NCI-H128 (cell line): ENCODE data around the gene SMR3A.

Experiments used
- DNase-seq: peaks from one replicate; lab custom pipeline; 2025; ENCODE audit not compliant: unreplicated experiment; lab: John Stamatoyannopoulos, UW

SMR3A gene

DNA sequence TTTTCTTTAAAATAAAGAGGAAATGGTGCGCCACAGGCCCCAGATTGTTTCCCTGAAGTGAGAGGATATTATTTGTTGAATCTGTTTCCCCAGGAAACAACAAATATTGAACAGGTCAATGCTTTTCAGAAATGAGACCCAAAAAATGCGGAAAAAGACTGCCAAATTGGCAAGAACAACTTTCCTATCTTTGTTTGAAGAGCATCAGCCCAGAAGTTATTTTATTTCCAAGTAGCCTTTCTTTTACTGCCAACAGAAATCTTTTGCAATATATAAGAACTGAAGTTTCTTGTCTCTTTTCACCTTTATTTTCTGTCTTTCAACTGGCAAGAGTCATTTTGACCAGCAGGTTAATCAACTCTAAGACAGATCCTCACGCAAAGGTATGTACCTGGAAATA is at the start of gene SMR3A:
TSS of gene SMR3A (plus strand) at position 301 of the 400 bp plus-strand sequence. CDS start 1,356 bp downstream, outside the sequence.
- no peak for DNase-seq

DNA sequence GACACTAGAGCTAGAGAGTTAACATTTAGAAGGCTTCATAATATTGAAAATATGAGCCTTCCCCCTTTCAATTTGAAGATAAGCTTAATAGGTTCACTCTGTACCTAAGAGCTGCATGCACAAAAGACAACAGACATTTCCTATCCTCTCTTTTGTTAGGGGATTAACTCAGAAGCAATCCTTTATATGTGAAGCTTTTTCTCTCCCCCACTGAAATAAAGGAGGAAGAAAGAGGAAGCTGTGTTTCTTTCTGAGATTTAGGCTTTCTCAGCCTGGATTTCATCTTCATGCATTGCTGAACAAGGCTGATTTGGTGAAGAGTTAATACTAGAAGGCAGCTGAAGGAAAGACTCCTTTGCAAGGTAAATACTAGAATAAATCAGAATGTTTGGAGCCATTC is 46.8 kb upstream of the SMR3A start:
- no peak for DNase-seq

DNA sequence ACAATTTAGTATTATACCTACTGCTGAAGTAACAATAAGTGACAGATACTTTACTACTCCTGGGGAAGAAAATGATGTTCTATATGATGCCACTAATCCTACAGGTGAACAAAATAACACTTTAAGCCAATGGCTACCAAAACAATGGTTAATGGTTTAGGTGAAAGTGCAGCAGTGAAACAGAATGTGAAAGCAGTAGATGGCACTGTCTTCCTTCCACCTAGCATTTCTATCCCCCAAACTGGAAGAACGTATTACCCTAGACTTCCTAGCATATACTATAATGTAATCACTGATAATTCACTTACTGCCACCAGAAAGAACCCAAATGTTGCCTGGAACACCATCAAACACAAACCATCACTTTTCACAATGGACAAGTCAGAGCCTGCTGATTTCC is 44.6 kb upstream of the SMR3A start:
- no peak for DNase-seq

DNA sequence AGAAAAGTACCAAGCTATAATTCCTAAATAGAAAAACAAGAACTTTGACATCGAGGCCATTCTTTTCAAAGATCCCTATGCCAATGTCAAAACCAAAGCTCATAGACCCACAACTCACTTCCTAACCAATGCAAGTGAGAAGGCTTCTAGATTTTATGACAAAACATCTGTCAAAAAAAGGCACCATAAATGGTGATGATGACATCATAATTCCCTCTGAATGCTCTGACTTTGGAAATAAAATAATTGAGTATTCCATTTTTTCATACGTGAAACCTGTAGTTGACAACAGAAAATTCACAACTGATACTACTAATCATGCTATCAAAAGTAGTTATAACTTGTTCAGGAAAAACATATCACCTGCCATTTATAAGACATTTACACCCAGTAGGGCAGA is 34.5 kb upstream of the SMR3A start:
- no peak for DNase-seq

DNA sequence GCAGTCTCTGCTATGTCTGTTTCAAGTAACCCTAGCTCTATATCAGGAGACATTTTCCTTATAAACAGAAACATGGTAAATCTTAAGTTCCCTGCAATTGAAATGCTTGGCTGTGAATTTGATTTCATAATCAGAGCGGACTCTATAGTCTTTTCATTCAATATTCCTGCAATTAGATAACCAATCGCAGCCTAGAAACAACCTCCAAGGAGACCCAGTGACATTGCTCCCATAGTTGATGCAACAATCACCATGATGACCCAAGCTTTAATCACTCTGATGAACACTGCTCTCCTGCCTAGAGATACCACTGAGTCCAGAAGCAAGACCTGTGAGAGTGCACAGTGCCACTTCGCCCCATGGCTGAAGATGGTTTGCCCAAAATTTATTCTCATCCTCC is 25.9 kb upstream of the SMR3A start, which contains the start of gene CABS1:
TSS of gene CABS1 (plus strand) at position 301 of the 400 bp plus-strand sequence. CDS start at position 360, 59 bp downstream.
- no peak for DNase-seq

DNA sequence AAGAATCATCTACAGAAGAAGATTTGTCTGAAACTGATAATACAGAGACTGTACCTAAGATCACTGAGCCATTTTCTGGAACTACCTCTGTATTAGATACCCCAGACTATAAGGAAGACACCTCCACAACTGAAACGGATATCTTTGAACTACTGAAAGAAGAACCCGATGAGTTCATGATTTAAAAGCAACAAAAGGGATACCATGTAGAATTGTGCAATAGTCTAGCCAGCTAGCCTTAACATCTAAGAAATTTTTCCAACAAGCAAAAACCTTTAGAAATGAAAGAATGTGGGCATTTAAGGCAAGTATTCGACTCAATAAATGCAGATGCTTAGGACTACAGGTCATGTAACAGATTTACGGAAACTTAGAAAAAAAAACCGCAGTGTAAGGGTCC is 24.5 kb upstream of the SMR3A start:
- DNase-seq: no peak

DNA sequence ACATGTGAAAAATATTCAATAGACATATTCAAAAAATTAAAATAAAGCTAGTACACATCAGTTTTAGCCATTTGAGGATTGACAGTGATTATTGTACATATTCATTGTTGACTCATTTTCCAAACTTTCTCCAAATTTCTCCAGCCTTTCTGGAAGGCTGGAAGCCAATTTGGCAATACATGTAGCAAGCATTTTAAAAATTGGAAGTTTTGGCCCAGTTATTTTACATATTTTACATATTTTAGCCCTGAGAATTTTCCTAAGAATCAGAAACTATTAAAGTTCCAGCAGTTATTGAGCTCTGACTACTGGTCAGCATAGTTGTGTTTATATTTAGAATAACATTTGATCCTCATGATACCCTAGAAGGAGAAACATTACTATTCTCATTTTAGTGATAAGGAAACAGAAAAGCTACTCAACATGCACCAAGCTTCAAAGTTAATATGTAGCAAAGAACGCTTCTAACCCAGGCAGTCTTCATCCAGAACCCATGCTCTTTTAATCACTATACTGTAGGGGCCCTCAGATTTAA is 22.6 kb upstream of the SMR3A start:
- no peak for DNase-seq

DNA sequence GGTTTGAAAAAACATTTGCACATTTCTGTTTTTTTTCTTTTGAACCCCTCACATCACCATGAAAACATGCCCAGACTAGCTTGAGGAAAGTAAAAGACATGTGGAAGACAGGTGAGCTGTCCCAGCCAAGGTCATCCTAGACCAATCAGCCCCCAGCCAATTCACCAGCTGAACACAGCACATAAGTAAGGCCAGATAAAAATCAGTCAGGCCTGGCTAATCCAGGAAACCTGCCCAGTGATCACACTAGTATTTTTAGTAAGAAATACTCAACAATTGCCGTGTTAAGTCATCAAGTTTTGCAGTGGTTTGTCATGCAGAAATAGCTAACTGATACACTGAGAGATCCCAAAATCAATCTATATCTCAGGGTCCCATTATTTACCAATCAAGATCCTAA is 4.4 kb upstream of the SMR3A start:
- DNase-seq: no peak

DNA sequence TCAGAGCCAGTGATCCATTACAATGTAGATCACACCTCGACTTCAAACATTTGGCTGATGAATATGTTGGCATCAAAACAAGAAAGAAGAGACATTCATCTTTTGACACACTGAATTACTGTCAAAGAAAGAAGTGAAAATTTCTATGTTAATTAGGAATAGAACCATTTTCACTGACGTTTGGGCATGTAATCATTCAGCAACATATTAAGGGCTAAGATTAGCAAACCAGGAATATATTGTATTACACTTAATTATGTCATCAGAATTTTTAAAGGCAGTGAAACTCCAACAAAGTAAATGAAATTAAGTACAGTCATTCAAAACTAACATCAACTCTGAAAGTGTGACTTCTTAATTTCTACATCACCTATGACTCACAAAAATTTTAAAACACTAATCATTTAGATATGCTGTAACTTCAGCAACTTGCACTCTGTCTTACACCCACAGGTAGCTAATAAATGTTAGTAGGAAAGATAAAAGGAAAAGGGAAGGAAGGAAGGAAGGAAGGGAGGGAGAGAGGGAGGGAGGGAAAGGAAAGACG is 1.4 kb upstream of the SMR3A start:
- DNase-seq: no peak

DNA sequence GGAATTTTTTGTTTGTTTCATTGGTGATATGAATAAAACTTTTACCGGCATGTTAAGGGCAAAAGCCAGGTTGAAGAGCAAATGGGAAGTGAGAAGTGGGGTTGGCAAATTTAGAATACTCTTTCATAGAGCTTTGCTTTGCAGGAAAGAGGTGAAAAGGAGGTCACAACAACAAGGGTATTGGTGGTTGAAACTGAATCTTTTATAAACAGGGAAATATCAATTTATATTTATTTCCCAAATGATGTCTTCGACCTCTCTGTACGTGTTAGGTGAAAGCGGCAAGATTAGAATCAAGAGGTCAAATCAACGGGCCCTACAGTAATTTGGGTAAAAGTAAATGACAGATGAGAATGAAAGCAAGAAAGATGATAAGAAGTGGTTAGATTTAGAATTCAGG is 3.4 kb downstream of the SMR3A start:
- DNase-seq: no peak

DNA sequence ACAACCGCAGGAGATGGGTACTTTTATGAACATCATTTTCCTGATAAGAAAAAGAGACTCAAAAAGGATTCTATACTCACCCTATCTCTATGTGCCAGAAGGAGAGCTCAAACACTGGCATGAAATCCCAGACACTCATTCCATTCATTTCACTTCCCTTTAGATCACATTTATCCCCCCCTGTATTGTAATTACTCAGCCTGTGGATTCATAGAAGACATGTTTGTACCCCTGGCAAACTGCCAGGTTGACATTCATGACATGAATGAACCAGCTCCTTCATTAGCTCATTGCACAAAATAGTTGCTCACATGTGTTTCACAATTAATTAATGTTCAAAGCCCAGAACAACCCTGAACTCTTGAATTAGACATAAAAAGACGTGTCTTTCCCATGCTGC is 4.9 kb downstream of the SMR3A start:
- DNase-seq: no peak

DNA sequence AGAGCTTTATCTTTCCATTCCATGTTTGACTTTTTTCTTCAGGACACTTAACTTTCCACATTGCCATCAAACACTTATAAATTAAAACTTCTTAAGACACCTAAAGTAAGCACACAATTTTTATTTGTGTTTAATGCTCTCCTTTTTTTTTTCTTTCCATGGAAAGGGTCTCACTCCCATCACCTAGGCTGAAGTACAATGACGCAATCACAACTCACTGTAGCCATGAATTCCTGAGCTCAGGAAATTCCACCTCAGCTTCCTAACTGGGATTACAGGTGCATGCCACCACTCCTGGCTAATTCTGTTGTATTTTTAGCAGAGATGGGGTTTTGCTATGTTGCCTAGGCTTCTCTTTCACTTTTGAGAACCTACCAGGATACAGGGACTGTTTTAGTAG is 7.3 kb downstream of the SMR3A start:
- DNase-seq: no peak

DNA sequence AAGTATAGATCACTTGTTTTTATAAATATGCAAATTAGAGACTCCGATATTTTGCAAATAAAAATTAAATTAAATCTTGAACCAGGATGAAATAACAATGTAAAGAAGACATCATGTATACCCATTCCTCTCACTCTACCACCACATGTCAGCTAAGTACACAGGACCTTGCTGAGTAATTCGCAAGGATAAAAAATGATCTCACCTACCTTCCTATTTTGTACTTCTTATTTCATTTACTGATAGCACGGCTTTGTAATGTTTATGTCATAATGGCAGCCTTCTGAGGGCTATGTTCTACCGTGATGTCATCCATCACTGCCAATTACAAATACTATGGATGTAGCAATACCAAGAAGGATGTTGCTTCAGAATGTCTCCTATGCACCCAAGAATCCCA is 11.4 kb downstream of the SMR3A start:
- DNase-seq: no peak

DNA sequence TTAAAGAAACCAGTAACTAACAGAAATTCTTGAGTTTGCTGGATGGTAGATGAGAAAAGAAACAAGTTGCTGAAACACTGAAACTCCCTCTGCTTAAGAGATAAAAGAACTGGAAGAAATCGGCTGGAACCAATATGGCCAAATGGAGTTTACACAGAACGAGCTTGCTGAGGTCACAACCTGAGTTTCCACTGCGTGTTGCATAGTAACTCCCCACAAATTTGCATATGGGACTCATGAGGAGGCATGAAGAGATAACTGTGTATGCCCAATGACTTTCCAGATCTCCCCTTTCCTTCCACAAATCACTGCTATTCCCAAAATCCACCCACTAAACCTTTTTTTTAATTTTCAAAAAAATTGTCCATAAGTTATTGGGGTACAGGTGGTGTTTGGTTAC is 12.2 kb downstream of the SMR3A start:
- DNase-seq: no peak

DNA sequence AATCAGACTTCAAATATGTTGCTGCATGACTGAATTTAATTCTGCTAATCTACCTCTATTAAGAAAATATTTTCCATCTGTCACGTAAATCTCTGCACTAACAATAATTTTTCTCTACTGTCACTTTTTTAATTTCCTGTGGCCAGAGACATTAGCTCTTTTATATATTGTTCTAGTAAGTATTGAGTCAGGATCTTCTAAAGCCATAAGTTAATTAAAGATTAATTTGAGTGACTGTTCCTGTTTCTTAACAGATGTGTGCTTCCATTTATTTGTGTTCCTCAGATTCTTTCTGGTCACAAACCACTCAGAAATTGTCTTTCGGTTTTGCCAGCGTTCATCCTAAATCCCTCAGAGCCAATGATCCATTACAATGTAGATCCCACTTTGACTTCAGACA is 20.0 kb downstream of the SMR3A start:
- no peak for DNase-seq

DNA sequence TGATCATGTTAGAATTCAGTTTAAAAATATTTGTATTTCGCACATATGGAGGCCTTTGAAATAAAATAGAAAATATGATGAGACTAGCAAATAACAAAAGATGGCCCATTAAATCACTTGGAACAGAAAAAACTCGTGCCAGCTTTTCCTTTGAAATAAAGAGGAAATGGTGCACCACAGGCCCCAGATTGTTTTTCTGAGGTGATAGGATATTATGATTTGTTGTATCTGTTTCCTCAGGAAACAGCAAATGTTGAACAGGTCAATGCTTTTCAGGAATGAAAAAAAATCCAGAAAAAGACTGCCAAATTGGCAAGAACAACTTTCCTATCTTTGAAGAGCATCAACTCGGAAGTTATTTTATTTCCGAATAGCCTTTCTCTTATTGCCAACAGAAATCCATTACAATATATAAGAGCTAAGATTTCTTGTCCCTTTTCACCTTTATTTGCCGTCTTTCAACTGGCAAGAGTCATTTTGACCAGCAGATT is 22.2 kb downstream of the SMR3A start, which contains the start of gene SMR3B:
TSS of gene SMR3B (plus strand) at position 441 of the 491 bp plus-strand sequence. CDS start 1,380 bp downstream, outside the sequence.
- no peak for DNase-seq

DNA sequence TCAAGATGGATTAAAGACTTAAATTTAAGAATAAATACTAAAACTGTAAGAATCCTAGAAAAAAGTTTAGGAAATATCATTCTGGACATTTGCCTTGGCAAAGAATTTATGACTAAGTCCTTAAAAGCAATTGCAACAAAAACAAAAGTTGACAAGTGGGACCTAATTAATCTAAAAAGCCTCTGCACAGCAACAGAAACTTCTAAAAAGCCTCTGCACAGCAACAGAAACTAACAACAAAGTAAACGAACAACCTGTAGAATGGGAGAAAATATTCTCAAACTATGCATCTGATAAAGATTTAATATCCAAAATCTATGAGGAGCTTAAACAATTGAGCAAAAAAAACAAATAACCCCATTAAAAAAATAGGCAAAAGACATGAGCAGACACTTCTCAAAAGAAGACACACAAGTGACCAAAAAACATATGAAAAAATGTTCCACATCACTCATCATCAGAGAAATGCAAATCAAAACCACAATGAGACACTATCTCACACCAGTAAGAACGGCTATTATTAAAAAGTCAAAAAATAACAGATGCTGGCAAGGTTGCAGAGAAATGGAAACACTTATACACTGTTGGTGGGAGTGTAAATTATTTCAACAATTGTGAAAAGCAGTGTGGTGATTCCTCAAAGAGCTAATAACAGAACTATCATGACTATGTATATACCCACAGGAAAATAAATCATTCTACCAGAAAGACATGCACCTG is 31.7 kb downstream of the SMR3A start:
- no peak for DNase-seq

DNA sequence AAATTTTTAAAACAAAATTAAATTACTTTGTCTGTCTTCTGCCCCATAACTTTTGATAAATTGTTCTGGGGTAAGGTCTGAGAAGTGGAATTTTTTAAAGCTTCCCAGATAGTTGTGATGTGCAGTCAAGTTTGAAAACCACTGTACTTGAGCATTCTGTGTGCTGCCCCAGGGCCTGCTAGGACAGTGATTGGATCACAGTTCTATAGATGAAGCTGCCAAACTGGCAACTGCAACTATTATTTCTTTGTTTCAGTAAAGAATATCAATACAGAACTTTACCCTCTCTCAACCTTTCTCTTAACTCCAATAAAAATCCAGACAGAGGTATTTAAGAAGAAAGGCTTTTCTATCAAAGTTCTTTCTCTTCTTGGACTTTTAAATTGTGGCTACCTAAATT is 37.0 kb downstream of the SMR3A start, which contains the start of gene OPRPN:
TSS of gene OPRPN (plus strand) at position 361 of the 400 bp plus-strand sequence. CDS start 1,346 bp downstream, outside the sequence.
- no peak for DNase-seq

DNA sequence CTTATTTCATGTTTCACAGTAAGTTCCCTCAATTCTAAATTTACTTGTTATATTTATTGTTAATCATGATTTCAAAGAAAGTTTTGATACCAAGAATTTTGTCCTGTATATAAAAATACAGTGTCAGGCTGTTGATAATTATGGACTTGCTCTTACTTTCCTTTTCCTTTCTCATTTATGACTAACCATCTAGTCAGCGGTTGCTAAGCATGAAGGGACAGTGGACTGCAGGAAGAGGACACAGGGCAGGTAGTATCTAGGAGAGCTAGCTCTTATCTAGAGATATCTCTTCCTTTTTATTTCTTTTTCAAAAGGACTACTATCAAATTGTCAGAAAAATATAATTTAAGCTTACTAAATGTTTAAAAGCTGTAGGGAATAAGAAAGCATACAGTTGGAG is 38.8 kb downstream of the SMR3A start:
- DNase-seq: no peak

DNA sequence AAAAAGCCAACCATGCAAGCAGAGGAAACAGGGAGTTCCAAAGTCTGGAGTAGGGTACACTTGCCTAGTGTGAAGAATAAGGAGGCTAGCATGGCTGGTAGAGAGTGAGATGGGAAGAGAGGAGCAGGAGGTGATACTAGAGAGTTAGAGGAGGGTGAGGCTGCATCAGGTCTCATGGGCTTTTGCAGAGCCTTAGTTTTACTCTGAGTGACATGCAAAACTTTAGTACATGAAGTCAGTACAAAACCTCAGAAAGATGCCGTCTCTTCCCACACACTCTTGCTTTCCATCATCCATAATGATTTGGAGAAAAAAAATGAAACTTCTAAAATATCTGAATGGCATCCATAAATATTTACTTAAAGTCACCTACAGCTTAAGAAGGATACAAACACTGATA is 42.2 kb downstream of the SMR3A start:
- no peak for DNase-seq

DNA sequence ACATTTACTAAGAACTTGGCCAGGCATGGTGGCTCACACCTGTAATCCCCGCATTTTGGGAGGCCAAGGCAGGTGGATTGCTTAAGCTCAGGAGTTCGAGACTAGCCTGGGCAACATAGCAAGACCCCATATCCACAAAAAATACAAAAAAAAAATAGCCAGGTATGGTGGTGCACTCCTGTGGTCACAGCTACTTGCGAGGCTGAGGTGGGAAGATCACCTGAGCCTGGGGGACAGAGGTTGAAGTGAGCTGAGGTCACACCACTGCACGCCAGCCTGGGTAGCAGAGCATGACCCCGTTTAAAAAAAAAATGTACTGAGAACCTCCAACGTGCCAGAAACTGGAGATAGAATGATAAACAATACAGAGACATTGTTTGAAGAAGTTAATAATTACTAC is 45.2 kb downstream of the SMR3A start:
- DNase-seq: no peak
